ENCODE data around the gene ATG7.

The ATG7 gene

DNA sequence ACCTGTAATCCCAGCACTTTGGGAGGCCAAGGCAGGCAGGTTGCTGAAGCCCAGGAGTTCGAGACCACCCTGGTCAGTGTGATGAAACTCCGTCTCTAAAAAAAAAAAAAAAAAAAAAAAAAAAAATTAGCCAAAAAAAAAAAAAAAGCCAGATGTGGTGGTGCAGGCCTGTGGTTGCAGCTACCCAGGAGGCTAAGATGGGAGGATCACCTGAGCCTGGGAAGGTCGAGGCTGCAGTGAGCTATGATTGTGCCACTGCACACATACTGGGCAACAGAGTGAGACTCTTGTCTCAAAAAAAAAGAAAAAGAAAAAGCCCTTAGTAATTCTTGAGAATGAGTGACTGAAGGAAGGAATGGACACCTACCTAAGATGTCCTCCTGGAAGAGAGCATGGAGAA, 266.4 kb downstream of the ATG7 start:
- H3K79me2 ChIP-seq (ENCODE audit: control insufficient read depth, low read length) = no peaks in the 10 kb centered on the region
- TF ChIP-seq, protein P1, sequence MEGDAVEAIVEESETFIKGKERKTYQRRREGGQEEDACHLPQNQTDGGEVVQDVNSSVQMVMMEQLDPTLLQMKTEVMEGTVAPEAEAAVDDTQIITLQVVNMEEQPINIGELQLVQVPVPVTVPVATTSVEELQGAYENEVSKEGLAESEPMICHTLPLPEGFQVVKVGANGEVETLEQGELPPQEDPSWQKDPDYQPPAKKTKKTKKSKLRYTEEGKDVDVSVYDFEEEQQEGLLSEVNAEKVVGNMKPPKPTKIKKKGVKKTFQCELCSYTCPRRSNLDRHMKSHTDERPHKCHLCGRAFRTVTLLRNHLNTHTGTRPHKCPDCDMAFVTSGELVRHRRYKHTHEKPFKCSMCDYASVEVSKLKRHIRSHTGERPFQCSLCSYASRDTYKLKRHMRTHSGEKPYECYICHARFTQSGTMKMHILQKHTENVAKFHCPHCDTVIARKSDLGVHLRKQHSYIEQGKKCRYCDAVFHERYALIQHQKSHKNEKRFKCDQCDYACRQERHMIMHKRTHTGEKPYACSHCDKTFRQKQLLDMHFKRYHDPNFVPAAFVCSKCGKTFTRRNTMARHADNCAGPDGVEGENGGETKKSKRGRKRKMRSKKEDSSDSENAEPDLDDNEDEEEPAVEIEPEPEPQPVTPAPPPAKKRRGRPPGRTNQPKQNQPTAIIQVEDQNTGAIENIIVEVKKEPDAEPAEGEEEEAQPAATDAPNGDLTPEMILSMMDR (IDR thresholded peaks at IDR 0.05; ENCODE audit: low read depth, low read length, poor library complexity, severe bottlenecking) = no peak
- no peak for TF ChIP-seq EZH2phosphoT487 (IDR thresholded peaks at IDR 0.05; ENCODE audit: borderline replicate concordance, low read length)
- no peak overlapping the region for H3K4me3 ChIP-seq (ENCODE audit: low read length)
- no peaks in the 10 kb centered on the region for H3K36me3 ChIP-seq (ENCODE audit: control insufficient read depth, low read length)
- no peak overlapping the region for H3K4me2 ChIP-seq (ENCODE audit: low read length)
- H3K9me2 ChIP-seq (replicated peaks; ENCODE audit: control insufficient read depth, low read length) = no peaks in the 10 kb centered on the region
- H3F3A ChIP-seq (ENCODE audit: control insufficient read depth, insufficient read depth) = no peaks in the 10 kb centered on the region
- no peaks in the 10 kb centered on the region for H4K20me1 ChIP-seq (ENCODE audit: control insufficient read depth, insufficient read depth, low read depth, low read length)
- H3K27me3 ChIP-seq (ENCODE audit: control insufficient read depth, low read length) = no peaks in the 10 kb centered on the region
- H3K4me1 ChIP-seq (ENCODE audit: control insufficient read depth, low read length) = peaks cover 10% of the 10 kb centered on the region
- no peaks in the 10 kb centered on the region for H3K9me3 ChIP-seq (ENCODE audit: control insufficient read depth, insufficient read depth, low read length)
- H3K27ac ChIP-seq (ENCODE audit: low read depth, low read length) = no peak overlapping the region

DNA sequence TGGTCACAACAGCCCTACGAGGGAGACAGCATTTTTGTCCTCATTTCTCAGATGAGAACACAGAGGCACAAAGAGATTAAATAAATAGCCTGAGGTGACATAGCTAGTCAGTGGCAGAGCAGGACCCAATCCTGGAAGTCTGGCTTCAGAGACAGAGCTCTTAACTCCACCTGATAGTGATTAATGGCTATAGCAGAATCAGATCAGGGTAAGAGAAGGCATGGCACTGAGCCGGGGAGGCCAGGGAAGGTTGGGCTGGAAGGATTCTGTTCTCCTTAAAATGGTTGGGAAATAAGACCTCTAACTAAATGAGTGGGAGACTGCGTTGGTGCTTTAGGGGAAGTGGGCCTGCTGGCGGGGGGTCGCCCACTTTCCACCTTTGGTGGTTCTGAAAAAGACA, 267.0 kb downstream of the ATG7 start:
- no peak overlapping the region for H3K27ac ChIP-seq (ENCODE audit: low read depth, low read length)

DNA sequence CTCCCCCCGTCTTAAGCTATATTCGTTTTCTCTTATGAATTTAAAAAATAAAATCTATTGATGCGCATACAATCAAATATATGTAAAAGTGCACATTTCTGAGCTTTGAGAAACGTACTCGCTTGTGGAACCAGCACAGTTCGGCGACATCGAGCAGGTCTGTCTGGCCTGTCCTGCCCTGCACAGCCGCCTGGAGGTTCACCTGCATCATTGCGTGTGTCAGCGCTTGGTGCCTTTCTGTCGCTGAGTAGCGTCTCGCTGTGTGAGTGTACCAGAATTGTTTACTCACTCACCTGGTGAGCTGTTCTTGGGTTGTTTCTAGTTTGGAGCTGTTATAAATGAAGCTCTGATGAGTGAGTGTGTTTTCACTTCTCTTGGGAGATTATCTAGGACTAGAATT, 267.5 kb downstream of the ATG7 start:
- no peak for TF ChIP-seq EZH2phosphoT487 (IDR thresholded peaks at IDR 0.05; ENCODE audit: borderline replicate concordance, low read length)
- TF ChIP-seq, protein P1 (IDR thresholded peaks at IDR 0.05; ENCODE audit: low read depth, low read length, poor library complexity, severe bottlenecking) = no peak
- Histone ChIP-seq H3K36me3 (ENCODE audit: control insufficient read depth, low read length) (no peaks in the 10 kb centered on the region), H3K4me3 (ENCODE audit: low read length) (no peak overlapping the region), H3F3A (ENCODE audit: control insufficient read depth, insufficient read depth) (no peaks in the 10 kb centered on the region), H3K79me2 (ENCODE audit: control insufficient read depth, low read length) (no peaks in the 10 kb centered on the region), H3K27me3 (ENCODE audit: control insufficient read depth, low read length) (no peaks in the 10 kb centered on the region), H3K9me2 (replicated peaks; ENCODE audit: control insufficient read depth, low read length) (no peaks in the 10 kb centered on the region), H3K27ac (ENCODE audit: low read depth, low read length) (no peak overlapping the region), H4K20me1 (ENCODE audit: control insufficient read depth, insufficient read depth, low read depth, low read length) (no peaks in the 10 kb centered on the region), H3K9me3 (ENCODE audit: control insufficient read depth, insufficient read depth, low read length) (no peaks in the 10 kb centered on the region), H3K4me1 (ENCODE audit: control insufficient read depth, low read length) (peaks cover 10% of the 10 kb centered on the region), H3K4me2 (ENCODE audit: low read length) (no peak overlapping the region)

More for the DNA sequence above, 267.0 kb downstream of the ATG7 start:
- H3F3A ChIP-seq (ENCODE audit: control insufficient read depth, insufficient read depth) = no peaks in the 10 kb centered on the region
- H3K4me2 ChIP-seq (ENCODE audit: low read length) = no peak overlapping the region
- no peaks in the 10 kb centered on the region for H4K20me1 ChIP-seq (ENCODE audit: control insufficient read depth, insufficient read depth, low read depth, low read length)
- H3K9me2 ChIP-seq (replicated peaks; ENCODE audit: control insufficient read depth, low read length) = no peaks in the 10 kb centered on the region
- no peaks in the 10 kb centered on the region for H3K27me3 ChIP-seq (ENCODE audit: control insufficient read depth, low read length)
- H3K36me3 ChIP-seq (ENCODE audit: control insufficient read depth, low read length) = no peaks in the 10 kb centered on the region
- no peaks in the 10 kb centered on the region for H3K9me3 ChIP-seq (ENCODE audit: control insufficient read depth, insufficient read depth, low read length)
- TF ChIP-seq, protein P1 (IDR thresholded peaks at IDR 0.05; ENCODE audit: low read depth, low read length, poor library complexity, severe bottlenecking) = no peak
- no peak for TF ChIP-seq EZH2phosphoT487 (IDR thresholded peaks at IDR 0.05; ENCODE audit: borderline replicate concordance, low read length)
- H3K4me3 ChIP-seq (ENCODE audit: low read length) = no peak overlapping the region
- H3K4me1 ChIP-seq (ENCODE audit: control insufficient read depth, low read length) = peaks cover 10% of the 10 kb centered on the region
- no peaks in the 10 kb centered on the region for H3K79me2 ChIP-seq (ENCODE audit: control insufficient read depth, low read length)

All from DOHH2 (cell line).